GM19324 (cell line): ENCODE data around the gene RNFT2.

Experiments used
- ATAC-seq: cut with Tn5 transposase; IDR thresholded peaks from one replicate; pipeline ENCODE4 v1.9.1; 2021; ENCODE audit warnings: mild to moderate bottlenecking, moderate library complexity; ENCODE audit not compliant: unreplicated experiment, low FRiP score

Gene RNFT2

DNA sequence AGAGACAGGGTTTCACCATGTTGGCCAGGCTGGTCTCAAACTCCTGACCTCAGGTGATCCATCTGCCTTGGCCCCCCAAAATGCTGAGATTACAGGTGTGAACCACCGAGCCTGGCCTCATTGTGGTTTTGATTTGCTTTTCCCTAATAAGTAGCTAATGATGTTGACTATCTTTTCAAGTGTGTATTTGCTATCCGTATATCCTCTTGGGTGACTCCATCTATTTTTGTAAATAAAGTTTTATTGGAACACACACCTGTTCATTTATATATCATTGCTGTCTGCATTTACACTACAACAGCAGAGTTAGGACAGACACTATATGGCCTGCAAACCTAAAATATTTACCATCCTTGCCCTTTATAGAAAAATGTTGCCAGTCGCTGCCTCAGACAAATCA, 156.8 kb downstream of the RNFT2 start:
- no peak for ATAC-seq

DNA sequence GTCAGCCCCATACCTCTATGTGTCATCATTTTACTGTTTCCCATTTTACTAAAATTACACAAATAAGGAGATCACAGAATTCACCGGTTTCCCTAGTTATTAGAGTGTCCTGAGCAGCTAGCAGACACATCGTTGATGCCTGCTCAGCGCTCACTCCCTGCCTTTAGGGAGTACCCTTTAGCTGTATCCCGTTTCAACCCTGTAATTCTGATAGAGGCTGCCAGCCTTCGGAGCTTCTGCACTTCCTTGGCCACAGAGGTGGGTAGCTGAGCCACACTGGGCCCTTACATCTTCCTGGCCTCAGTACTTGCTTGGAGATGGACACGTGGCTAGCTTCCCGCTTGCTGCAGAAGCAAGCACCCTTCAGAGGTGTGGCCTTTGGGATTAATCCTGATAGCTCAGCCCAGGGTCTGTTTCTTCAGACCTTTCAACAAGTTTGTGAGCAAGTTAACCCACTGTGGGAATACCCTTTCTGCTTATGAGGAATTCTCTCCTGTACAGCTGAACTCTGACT, 158.4 kb downstream of the RNFT2 start:
- ATAC-seq: no peak

DNA sequence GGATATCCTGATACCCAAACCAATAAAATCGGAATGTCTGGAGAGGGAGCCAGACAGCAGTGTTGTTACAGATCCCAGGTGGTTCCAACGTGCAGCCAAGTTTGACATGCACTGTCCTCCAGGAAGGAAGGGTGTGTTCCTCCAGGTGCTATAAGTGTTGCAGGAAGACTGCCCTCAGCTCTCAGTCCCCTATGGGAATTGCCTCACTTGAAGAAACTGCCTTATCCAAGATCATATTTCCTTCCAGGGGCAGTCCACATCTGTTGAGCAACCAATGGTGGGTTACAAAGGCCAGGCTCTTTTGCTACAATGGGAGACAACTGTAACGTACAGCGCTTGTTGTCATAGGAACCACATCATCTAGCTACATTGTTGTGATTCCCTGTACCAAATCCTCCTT, 159.4 kb downstream of the RNFT2 start:
- ATAC-seq: no peak

DNA sequence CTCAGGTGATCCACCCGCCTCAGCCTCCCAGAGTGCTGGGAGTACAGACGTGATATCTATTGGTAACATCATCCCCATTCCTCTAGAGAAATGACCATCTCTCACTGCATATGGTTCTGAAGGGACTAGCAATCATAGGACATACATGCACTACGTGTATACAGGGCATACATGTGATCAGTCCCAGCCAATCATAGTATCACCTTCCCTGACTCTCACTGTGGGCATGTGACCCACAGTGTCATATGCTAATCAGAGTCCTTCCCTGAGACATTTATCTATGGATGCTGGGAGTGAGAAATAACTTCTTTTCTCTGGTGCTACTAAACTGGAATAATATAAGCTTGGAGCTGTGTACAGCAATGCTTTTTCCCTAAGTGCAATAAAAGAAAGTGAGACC, 160.6 kb downstream of the RNFT2 start:
- ATAC-seq: no peak

DNA sequence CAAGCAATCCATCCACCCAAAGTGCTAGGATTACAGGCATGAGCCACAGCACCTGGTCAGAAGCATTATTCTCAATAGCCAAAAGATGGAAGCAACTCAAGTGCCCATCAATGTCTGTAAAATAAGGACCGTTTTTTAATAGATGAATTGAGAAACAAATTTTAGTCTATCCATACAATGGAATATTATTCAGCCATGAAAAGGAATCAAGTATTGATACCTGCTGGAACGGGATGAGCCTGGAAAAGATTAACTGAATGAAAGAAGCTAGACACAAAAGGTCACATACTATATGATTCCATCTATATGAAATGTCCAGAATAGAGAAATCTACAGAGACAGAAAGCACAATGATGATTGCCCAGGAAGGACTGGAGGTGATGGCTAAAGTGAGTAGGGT, 163.5 kb downstream of the RNFT2 start:
- ATAC-seq: no peak
